Endothelial cell (in vitro differentiated cells): ENCODE data around the gene APBB3. TPM values are rescaled to one million over a fixed set of nuclear protein-coding genes. Genes with fewer than 3 reads are reported as not detected.
A peak's percentile ranks its signal among the peaks of the same experiment; 100 is the strongest.
"Not testable (repeated sequence)": the region's sequence is repeated elsewhere in the genome, so short reads cannot be mapped to it uniquely, and the experiment has no call there.

Experiments
- DNase-seq: peaks from one replicate; pipeline ENCODE4 v3.0.0; 2021; ENCODE audit warnings: low spot score
- H3K27ac Mint-ChIP-seq: one replicate; pipeline ENCODE4 v1.8.0; 2021; ENCODE audit warnings: mixed read lengths, inconsistent platforms; ENCODE audit not compliant: unreplicated experiment
- H3K27me3 Mint-ChIP-seq: one replicate; pipeline ENCODE4 v1.8.0; 2021; ENCODE audit warnings: mild to moderate bottlenecking, moderate library complexity, mixed read lengths, inconsistent platforms; ENCODE audit not compliant: unreplicated experiment
- H3K36me3 Mint-ChIP-seq: one replicate; pipeline ENCODE4 v1.8.0; 2021; ENCODE audit warnings: mild to moderate bottlenecking, low read depth, mixed read lengths, inconsistent platforms; ENCODE audit not compliant: unreplicated experiment
- H3K4me1 Mint-ChIP-seq: one replicate; pipeline ENCODE4 v1.8.0; 2021; ENCODE audit warnings: mild to moderate bottlenecking, mixed read lengths, inconsistent platforms; ENCODE audit not compliant: unreplicated experiment
- H3K4me3 Mint-ChIP-seq: one replicate; pipeline ENCODE4 v1.8.0; 2021; ENCODE audit warnings: mild to moderate bottlenecking, mixed read lengths, inconsistent platforms; ENCODE audit not compliant: unreplicated experiment
- H3K9me3 Mint-ChIP-seq: one replicate; pipeline ENCODE4 v1.8.0; 2021; ENCODE audit warnings: mixed read lengths, inconsistent platforms; ENCODE audit not compliant: unreplicated experiment
- total RNA-seq: library from RNA; stranded (reverse); fragmentation: NEBNext Ultra II Directional; extraction: Animal tissue kit (Norgen Biotek cat#: 25700); gene quantifications from one replicate; pipeline ENCODE4 v1.2.1, GENCODE V29; 2021; ENCODE audit not compliant: unreplicated experiment
- TF ChIP-seq, protein P1 (sequence below): fragments of 200-600 bp; sonication (generic); IDR thresholded peaks from one replicate; pipeline ENCODE4 v1.5.0; 2021; ENCODE audit warnings: antibody characterized with exemption; ENCODE audit not compliant: unreplicated experiment

Gene APBB3
- total RNA-seq, 1 donor from 2014 or later: 24.6 TPM

DNA sequence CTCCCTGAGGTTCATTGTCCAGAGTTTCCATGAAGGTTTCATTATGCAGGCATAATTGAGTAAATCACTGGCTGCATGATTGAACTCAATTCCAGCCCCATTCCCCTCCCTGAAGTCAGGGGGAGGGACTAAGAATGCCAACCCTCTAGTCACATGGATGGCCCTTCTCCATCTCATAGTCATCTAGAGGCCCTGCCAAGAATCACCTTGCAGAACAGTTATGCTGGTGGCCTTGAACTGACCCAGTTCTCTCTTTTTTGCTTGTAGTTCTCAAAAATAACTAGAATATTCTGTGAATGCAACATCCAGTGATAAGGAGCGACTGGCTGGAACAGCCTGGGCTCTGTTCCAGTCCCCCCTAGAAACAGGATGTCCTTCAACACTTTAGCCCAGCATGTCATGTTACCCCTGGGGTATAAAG lies 31.9 kb upstream of the APBB3 start:
- peaks cover 2% of the 10 kb centered on the region for H3K27me3 Mint-ChIP-seq
- H3K27ac Mint-ChIP-seq: no peak overlapping the region
- H3K9me3 Mint-ChIP-seq: no peaks in the 10 kb centered on the region
- H3K4me3 Mint-ChIP-seq: no peak overlapping the region
- no peaks in the 10 kb centered on the region for H3K4me1 Mint-ChIP-seq
- no peak for DNase-seq
- TF ChIP-seq, protein P1, sequence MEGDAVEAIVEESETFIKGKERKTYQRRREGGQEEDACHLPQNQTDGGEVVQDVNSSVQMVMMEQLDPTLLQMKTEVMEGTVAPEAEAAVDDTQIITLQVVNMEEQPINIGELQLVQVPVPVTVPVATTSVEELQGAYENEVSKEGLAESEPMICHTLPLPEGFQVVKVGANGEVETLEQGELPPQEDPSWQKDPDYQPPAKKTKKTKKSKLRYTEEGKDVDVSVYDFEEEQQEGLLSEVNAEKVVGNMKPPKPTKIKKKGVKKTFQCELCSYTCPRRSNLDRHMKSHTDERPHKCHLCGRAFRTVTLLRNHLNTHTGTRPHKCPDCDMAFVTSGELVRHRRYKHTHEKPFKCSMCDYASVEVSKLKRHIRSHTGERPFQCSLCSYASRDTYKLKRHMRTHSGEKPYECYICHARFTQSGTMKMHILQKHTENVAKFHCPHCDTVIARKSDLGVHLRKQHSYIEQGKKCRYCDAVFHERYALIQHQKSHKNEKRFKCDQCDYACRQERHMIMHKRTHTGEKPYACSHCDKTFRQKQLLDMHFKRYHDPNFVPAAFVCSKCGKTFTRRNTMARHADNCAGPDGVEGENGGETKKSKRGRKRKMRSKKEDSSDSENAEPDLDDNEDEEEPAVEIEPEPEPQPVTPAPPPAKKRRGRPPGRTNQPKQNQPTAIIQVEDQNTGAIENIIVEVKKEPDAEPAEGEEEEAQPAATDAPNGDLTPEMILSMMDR: no peak
- no peaks in the 10 kb centered on the region for H3K36me3 Mint-ChIP-seq

DNA sequence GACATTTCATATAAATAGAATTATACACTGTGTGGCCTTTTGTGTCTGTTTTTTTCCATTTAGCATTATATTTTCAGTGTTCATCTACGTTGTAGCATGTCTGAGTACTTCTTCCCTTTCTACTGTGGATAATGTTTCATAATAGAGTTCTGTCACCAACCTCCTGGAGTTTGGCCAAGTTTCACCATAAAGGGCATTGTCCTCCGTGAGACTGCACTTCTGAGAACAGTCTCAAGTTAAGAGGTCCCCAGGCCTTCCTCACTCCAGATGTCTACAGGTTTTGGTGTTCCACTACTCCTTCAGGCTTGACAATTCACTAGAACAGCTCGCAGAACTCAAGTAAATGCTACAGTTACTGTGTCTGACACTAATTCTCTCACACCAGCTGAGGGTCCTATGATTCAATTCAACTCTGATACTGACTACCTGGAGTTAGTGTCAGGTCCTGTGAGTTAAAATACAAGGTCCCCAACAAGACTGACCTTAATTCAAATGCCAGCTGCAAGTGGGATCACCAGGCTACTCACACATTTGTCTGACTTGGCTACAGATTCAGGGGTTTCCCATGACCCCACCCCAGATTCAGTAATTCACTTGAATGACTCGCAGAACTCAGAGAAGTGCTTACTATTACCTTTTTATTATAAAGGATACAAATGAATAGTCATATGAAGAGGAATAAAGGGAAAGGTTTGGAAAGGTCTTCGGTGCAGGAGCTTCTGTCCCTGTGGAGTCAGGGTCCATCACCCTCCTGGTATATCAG lies 31.3 kb upstream of the APBB3 start:
- H3K9me3 Mint-ChIP-seq: no peaks in the 10 kb centered on the region
- H3K4me1 Mint-ChIP-seq: no peaks in the 10 kb centered on the region
- peaks cover 2% of the 10 kb centered on the region for H3K27me3 Mint-ChIP-seq
- TF ChIP-seq, protein P1: no peak
- H3K27ac Mint-ChIP-seq: peak overlapping the region; percentile 38
- no peak for DNase-seq
- no peaks in the 10 kb centered on the region for H3K36me3 Mint-ChIP-seq
- no peak overlapping the region for H3K4me3 Mint-ChIP-seq

DNA sequence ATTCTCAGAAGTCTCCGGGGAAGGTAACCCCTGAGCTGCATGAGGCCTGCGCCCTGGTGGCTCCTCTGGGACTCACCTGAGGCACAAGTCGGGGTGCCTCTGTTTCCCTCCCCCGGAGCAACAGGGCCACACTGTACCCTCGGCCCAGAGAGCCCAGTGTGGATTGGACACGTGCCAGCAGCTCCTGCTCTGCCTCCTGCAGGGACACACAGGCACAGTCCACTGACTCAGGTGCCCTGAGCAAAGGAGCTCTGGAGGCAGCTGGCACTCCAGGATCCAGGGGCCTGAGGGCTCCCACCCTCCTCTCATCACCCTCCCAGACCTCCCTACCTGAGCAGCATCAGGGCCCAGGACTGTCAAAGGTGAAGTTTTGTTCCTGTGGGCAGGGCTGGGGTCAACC lies 29.8 kb upstream of the APBB3 start:
- no peaks in the 10 kb centered on the region for H3K9me3 Mint-ChIP-seq
- H3K36me3 Mint-ChIP-seq: no peaks in the 10 kb centered on the region
- DNase-seq: no peak
- H3K4me1 Mint-ChIP-seq: no peaks in the 10 kb centered on the region
- H3K27ac Mint-ChIP-seq: no peak overlapping the region
- H3K27me3 Mint-ChIP-seq: peaks cover 2% of the 10 kb centered on the region
- TF ChIP-seq, protein P1: no peak
- H3K4me3 Mint-ChIP-seq: no peak overlapping the region

DNA sequence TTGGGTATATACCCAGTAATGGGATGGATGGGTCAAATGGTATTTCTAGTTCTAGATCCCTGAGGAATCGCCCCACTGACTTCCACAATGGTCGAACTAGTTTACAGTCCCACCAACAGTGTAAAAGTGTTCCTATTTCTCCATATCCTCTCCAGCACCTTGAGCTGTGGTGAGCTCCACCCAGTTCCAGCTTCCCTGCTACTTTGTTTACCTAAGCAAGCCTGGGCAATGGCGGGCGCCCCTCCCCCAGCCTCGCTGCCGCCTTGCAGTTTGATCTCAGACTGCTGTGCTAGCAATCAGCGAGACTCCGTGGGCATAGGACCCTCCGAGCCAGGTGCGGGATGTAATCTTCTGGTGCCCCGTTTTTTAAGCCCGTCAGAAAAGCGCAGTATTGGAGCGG lies 28.7 kb upstream of the APBB3 start:
- not testable (repeated sequence) for H3K4me1 Mint-ChIP-seq, H3K27me3 Mint-ChIP-seq, H3K27ac Mint-ChIP-seq, H3K36me3 Mint-ChIP-seq, DNase-seq, H3K9me3 Mint-ChIP-seq, H3K4me3 Mint-ChIP-seq

DNA sequence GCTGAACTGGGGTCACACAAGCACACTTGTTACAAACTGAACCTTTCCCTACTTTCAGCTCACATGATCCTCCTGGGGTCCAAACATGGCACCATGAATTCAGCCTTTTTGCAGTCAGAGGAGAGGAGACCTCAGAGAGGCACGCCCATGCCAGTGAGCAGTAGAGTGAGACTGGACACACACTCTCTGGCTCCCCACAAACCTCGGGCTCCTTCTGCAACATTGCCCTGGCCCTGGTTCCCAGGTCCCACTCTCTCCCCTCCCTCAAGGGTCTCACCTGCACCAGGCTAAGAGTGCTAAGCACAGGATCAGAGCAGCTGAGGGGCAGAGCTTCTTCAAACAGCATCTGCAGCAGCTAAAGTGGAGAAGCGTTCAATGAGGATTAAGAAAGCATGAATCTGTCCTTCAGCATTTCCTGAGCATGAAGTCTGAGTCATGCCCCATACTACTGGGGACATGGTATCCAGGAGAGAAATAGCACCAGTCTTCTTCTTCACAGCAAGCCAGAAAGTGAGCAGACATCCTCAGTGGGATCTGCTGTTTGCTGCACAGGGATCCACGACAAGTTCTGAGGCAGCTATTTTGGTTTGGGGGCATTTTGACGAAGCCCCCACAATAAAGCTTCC lies 27.5 kb upstream of the APBB3 start:
- Mint-ChIP-seq H3K4me1 (no peaks in the 10 kb centered on the region), H3K27ac (no peak overlapping the region), H3K27me3 (peaks cover 2% of the 10 kb centered on the region), H3K36me3 (no peaks in the 10 kb centered on the region), H3K4me3 (no peak overlapping the region), H3K9me3 (no peaks in the 10 kb centered on the region)
- DNase-seq: no peak
- TF ChIP-seq, protein P1: no peak
